Neuronal stem cell (in vitro differentiated cells): ENCODE data around the gene TTC16.
A peak's percentile ranks its signal among the peaks of the same experiment; 100 is the strongest.

Source experiments
- DNase-seq: peaks from one replicate; pipeline ENCODE4 v3.0.0-alpha.2; 2013; ENCODE audit warnings: low spot score
- H2AFZ ChIP-seq: one replicate; pipeline ENCODE4 v1.6.1; 2013; ENCODE audit warnings: mild to moderate bottlenecking, low read length, inconsistent platforms
- H2AK5ac ChIP-seq: 2 replicates; pipeline ENCODE4 v1.6.1; 2013; ENCODE audit warnings: low read depth, mild to moderate bottlenecking, inconsistent platforms, low read length, moderate library complexity, mixed read lengths
- H2BK120ac ChIP-seq: 2 replicates; pipeline ENCODE4 v1.6.1; 2013; ENCODE audit warnings: low read depth, mild to moderate bottlenecking, inconsistent platforms, low read length, moderate library complexity, mixed read lengths
- H2BK12ac ChIP-seq: one replicate; pipeline ENCODE4 v1.6.1; 2013; ENCODE audit warnings: low read length, inconsistent platforms
- H2BK15ac ChIP-seq: 2 replicates; pipeline ENCODE4 v1.6.1; 2013; ENCODE audit warnings: mild to moderate bottlenecking, low read length, inconsistent platforms, mixed read lengths
- H2BK5ac ChIP-seq: one replicate; pipeline ENCODE4 v1.6.1; 2013; ENCODE audit warnings: inconsistent platforms, mild to moderate bottlenecking, low read length, moderate library complexity
- H3K14ac ChIP-seq: one replicate; pipeline ENCODE4 v1.6.1; 2013; ENCODE audit warnings: low read length, inconsistent platforms
- H3K18ac ChIP-seq: 2 replicates; pipeline ENCODE4 v1.6.1; 2013; ENCODE audit warnings: low read length, inconsistent platforms
- H3K23ac ChIP-seq: 2 replicates; pipeline ENCODE4 v1.6.1; 2013; ENCODE audit warnings: low read depth, mild to moderate bottlenecking, mixed read lengths, low read length, inconsistent platforms; ENCODE audit not compliant: poor library complexity
- H3K27ac ChIP-seq: replicated peaks from 3 replicates; pipeline ENCODE4 v1.5.1; 2013; ENCODE audit warnings: low read length, inconsistent platforms
- H3K27me3 ChIP-seq, 3 experiments: 2 replicates each; pipeline ENCODE4 v1.6.1; 2013; ENCODE audit warnings: low read length in 3 of 3, mild to moderate bottlenecking in 2 of 3, inconsistent platforms in 1 of 3, low read depth in 1 of 3, mixed read lengths in 1 of 3, moderate library complexity in 1 of 3; ENCODE audit not compliant: control insufficient read depth in 3 of 3, insufficient read depth in 3 of 3
- H3K36me3 ChIP-seq, 2 donors: replicated peaks in 1 of 2; 2 replicates each; pipeline ENCODE4 v1.6.1; 2013; ENCODE audit warnings: low read length in 2 of 2; ENCODE audit not compliant: control insufficient read depth in 2 of 2, insufficient read depth in 2 of 2
- H3K4ac ChIP-seq: 2 replicates; pipeline ENCODE4 v1.6.1; 2013; ENCODE audit warnings: inconsistent platforms, mild to moderate bottlenecking, low read length, moderate library complexity
- H3K4me1 ChIP-seq, 2 donors: 1 replicate in 1 of 2; 2 replicates in 1 of 2; pipeline ENCODE4 v1.6.1; 2013; ENCODE audit warnings: low read length in 2 of 2, low read depth in 1 of 2; ENCODE audit not compliant: control insufficient read depth in 2 of 2, insufficient read depth in 1 of 2
- H3K4me2 ChIP-seq: one replicate; pipeline ENCODE4 v1.6.1; 2013; ENCODE audit warnings: mild to moderate bottlenecking, low read length, inconsistent platforms; ENCODE audit not compliant: insufficient read depth, poor library complexity, severe bottlenecking
- H3K4me3 ChIP-seq, 2 donors: 2 replicates each; pipeline ENCODE4 v1.5.1; 2013; ENCODE audit warnings: low read length in 2 of 2, mild to moderate bottlenecking in 2 of 2, inconsistent platforms in 1 of 2, moderate library complexity in 1 of 2
- H3K79me1 ChIP-seq: one replicate; pipeline ENCODE4 v1.6.1; 2013; ENCODE audit warnings: low read depth, mild to moderate bottlenecking, inconsistent platforms, low read length, moderate library complexity
- H3K9ac ChIP-seq: one replicate; pipeline ENCODE4 v1.6.1; 2013; ENCODE audit warnings: mild to moderate bottlenecking, low read depth, low read length, inconsistent platforms; ENCODE audit not compliant: poor library complexity
- H3K9me3 ChIP-seq, 2 donors: replicated peaks in 1 of 2; 2 replicates each; pipeline versions ENCODE3 to v1.6.1; 2013; ENCODE audit warnings: low read length in 2 of 2, mild to moderate bottlenecking in 2 of 2, inconsistent platforms in 1 of 2, low read depth in 1 of 2, mixed read lengths in 1 of 2, moderate library complexity in 1 of 2; ENCODE audit not compliant: control insufficient read depth in 2 of 2, insufficient read depth in 1 of 2
- H4K8ac ChIP-seq: one replicate; pipeline ENCODE4 v1.6.1; 2013; ENCODE audit warnings: low read depth, mild to moderate bottlenecking, inconsistent platforms, low read length, moderate library complexity
- H4K91ac ChIP-seq: one replicate; pipeline ENCODE4 v1.6.1; 2013; ENCODE audit warnings: low read length, low read depth, mild to moderate bottlenecking, inconsistent platforms; ENCODE audit not compliant: poor library complexity
- WGBS, 2 donors: extraction: QIAGEN DNeasy Blood & Tissue Kit; methylation state at CpG; one replicate each; pipeline ENCODE4 v1.1.7; 2013; ENCODE audit warnings: missing lambda C conversion rate in 2 of 2, mixed read lengths in 1 of 2; ENCODE audit not compliant: insufficient read length in 2 of 2, insufficient replicate concordance in 1 of 2; ENCODE audit errors: extremely low coverage in 2 of 2; 5-methylcytosine and 5-hydroxymethylcytosine counted together

The TTC16 gene

GRCh38 chr9:127754099-127755060 is 38.5 kb downstream of the TTC16 start:
- Histone ChIP-seq H3K14ac (no peak overlapping the region), H2BK120ac (no peak overlapping the region), H3K23ac (peak overlapping the region; percentile 47), H3K27me3 (peaks cover 0 to 58% (median 3%) of the 10 kb centered on the region in 3 experiments), H4K91ac (no peak overlapping the region), H4K8ac (no peak overlapping the region), H3K4me3 (peak overlapping the region; percentile 39 to 85), H2BK12ac (no peak overlapping the region), H3K18ac (peak overlapping the region; percentile 87), H3K79me1 (no peaks in the 10 kb centered on the region), H2AK5ac (peak overlapping the region; percentile 36), H2BK5ac (peak overlapping the region; percentile 85), H3K36me3 (peaks cover 0 to 2% of the 10 kb centered on the region in 2 donors), H3K9me3 (no peaks in the 10 kb centered on the region), H3K9ac (peak overlapping the region; percentile 67), H3K4ac (no peak overlapping the region), H2BK15ac (no peak overlapping the region), H2AFZ (peak overlapping the region; percentile 92), H3K4me1 (peaks cover 2 to 4% of the 10 kb centered on the region in 2 donors), H3K4me2 (peak overlapping the region; percentile 100), H3K27ac (peak overlapping the region; percentile 24)
- WGBS, 2 donors = no CpG with 5 or more reads among the region's 86 CpGs
- no peak for DNase-seq

GRCh38 chr9:127755061-127756060 is 39.5 kb downstream of the TTC16 start:
- no peak overlapping the region for H4K8ac ChIP-seq
- peak overlapping the region; percentile 68 for H3K18ac ChIP-seq
- H3K79me1 ChIP-seq = no peaks in the 10 kb centered on the region
- peak overlapping the region; percentile 100 for H3K4me2 ChIP-seq
- peak overlapping the region; percentile 92 for H2AFZ ChIP-seq
- H2BK120ac ChIP-seq = no peak overlapping the region
- DNase-seq = peak; percentile 77
- no peak overlapping the region for H2BK12ac ChIP-seq
- H2AK5ac ChIP-seq = no peak overlapping the region
- H3K14ac ChIP-seq = no peak overlapping the region
- H3K4me1 ChIP-seq = peaks cover 2 to 4% of the 10 kb centered on the region in 2 donors
- H3K4me3 ChIP-seq = peak overlapping the region; percentile 39 to 85
- peaks cover 0 to 59% (median 3%) of the 10 kb centered on the region in 3 experiments for H3K27me3 ChIP-seq
- WGBS, 2 donors = no CpG with 5 or more reads among the region's 61 CpGs
- H3K36me3 ChIP-seq = no peaks in the 10 kb centered on the region
- no peak overlapping the region for H3K23ac ChIP-seq
- no peak overlapping the region for H2BK15ac ChIP-seq
- no peak overlapping the region for H4K91ac ChIP-seq
- H3K27ac ChIP-seq = no peak overlapping the region
- no peaks in the 10 kb centered on the region for H3K9me3 ChIP-seq
- H3K9ac ChIP-seq = peak overlapping the region; percentile 56
- no peak overlapping the region for H3K4ac ChIP-seq
- peak overlapping the region; percentile 85 for H2BK5ac ChIP-seq

- Histone ChIP-seq H3K23ac (no peak overlapping the region), H3K9me3 (no peaks in the 10 kb centered on the region), H2BK5ac (no peak overlapping the region), H3K4me3 (no peak overlapping the region), H3K18ac (no peak overlapping the region), H4K91ac (no peak overlapping the region), H2BK15ac (no peak overlapping the region), H2BK120ac (no peak overlapping the region), H2AK5ac (no peak overlapping the region), H3K4me1 (peaks cover 3 to 4% of the 10 kb centered on the region in 2 donors), H3K4ac (no peak overlapping the region), H3K27ac (no peak overlapping the region), H2BK12ac (no peak overlapping the region), H3K36me3 (no peaks in the 10 kb centered on the region), H3K9ac (no peak overlapping the region), H3K14ac (no peak overlapping the region), H3K4me2 (no peak overlapping the region), H3K79me1 (no peaks in the 10 kb centered on the region), H4K8ac (no peak overlapping the region), H2AFZ (no peak overlapping the region), H3K27me3 (peaks cover 0 to 57% (median 3%) of the 10 kb centered on the region in 3 experiments)
- no peak for DNase-seq
- no CpG with 5 or more reads among the region's 3 CpGs for WGBS, 2 donors
These were observed 40.4 kb downstream of the TTC16 start for GRCh38 chr9:127756233-127756632.
